Uterus (tissue), 2 donors: ENCODE measurements around the gene SV2B.

Source experiments
- CTCF ChIP-seq, 4 experiments: fragments of 200-600 bp in 2 of 4; fragments of 450-650 bp in 2 of 4; sonication (generic) in 2 of 4; IDR thresholded peaks; one replicate each; pipeline ENCODE4 v1.5.1; 2016 to 2019; ENCODE audit warnings: antibody characterized with exemption in 4 of 4, mild to moderate bottlenecking in 2 of 4, moderate library complexity in 1 of 4
- POLR2A ChIP-seq, 2 donors: fragments of 450-650 bp; IDR thresholded peaks; one replicate each; pipeline ENCODE4 v1.6.1; 2016; ENCODE audit warnings: antibody characterized with exemption in 2 of 2, mild to moderate bottlenecking in 1 of 2, moderate library complexity in 1 of 2

- TF ChIP-seq CTCF (IDR thresholded peaks at IDR 0.05) (no peak), POLR2A (IDR thresholded peaks at IDR 0.05) (no peak)
These were observed 127.1 kb downstream of the SV2B start for GRCh38 chr15:91227117-91227516.
